ENCODE results near the gene HSP90AB1.

- TF ChIP-seq CTCF (IDR thresholded peaks at IDR 0.05) (peak in 7 of 12 donors; percentile 5 to 35 (median 14)), POLR2A (IDR thresholded peaks at IDR 0.05) (peak in 1 of 2 donors; percentile 45)
These were observed 23.4 kb upstream of the HSP90AB1 start, which contains the start of gene SLC29A1 for GRCh38 chr6:44223319-44224028.

Measured in heart left ventricle (tissue), 13 donors.